ENCODE measurements around the gene MAK. TPM values are rescaled to one million over a fixed set of nuclear protein-coding genes. Genes with fewer than 3 reads are reported as not detected.
"Not testable (repeated sequence)": the region's sequence is repeated elsewhere in the genome, so short reads cannot be mapped to it uniquely, and the experiment has no call there.

The MAK gene
- total RNA-seq, 1 donor from 2014 or later = 0.17 TPM

DNA sequence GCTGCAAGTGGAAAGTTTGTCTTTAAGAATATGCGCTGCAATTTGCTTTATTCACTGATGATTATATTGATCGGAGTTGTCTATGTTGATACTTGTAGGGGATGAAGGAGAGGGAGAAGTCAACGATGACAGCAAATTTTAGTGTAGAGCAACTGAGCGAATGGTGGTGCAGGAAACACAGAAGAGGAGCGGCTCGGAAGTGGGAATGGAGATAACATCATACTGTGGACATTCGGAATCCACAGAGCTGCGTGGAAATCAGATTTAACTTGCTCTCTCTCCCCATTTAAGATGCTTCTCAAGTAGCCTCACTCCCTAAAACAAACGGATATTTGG is 91.5 kb downstream of the MAK start:
- Histone ChIP-seq H3K36me3 (ENCODE audit: control insufficient read depth, insufficient read depth, low read length) (peaks cover 4% of the 10 kb centered on the region), H3K4me3 (ENCODE audit: low read depth, low read length) (peak overlapping the region; percentile 68), H3K27me3 (ENCODE audit: control insufficient read depth, insufficient read depth, low read length) (no peaks in the 10 kb centered on the region)
- TF ChIP-seq, protein P1, sequence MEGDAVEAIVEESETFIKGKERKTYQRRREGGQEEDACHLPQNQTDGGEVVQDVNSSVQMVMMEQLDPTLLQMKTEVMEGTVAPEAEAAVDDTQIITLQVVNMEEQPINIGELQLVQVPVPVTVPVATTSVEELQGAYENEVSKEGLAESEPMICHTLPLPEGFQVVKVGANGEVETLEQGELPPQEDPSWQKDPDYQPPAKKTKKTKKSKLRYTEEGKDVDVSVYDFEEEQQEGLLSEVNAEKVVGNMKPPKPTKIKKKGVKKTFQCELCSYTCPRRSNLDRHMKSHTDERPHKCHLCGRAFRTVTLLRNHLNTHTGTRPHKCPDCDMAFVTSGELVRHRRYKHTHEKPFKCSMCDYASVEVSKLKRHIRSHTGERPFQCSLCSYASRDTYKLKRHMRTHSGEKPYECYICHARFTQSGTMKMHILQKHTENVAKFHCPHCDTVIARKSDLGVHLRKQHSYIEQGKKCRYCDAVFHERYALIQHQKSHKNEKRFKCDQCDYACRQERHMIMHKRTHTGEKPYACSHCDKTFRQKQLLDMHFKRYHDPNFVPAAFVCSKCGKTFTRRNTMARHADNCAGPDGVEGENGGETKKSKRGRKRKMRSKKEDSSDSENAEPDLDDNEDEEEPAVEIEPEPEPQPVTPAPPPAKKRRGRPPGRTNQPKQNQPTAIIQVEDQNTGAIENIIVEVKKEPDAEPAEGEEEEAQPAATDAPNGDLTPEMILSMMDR (IDR thresholded peaks at IDR 0.05; ENCODE audit: insufficient read depth, low read length, poor library complexity, severe bottlenecking) = no peak
- no peak for DNase-seq (ENCODE audit: low read depth)

DNA sequence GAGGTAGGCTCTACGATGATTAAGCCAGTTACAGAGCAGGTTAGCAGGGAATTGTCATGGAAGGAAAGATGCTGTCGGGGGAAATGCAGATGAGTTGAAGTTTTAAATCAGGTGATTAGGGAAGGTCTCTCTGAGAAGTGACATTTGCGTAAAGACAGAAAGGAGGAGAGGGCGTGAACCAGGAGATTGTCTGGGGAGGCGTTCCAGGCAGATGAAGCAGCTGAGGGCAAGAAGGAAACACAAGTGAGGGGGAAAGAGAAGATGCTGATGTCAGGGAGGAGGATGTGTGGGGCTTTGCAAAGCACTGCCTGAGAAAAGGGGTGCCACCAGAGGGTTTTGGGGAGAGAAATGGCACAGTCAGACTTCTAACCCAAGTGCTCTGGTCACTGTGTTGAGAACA is 93.2 kb downstream of the MAK start:
- Histone ChIP-seq H3K4me3 (ENCODE audit: low read depth, low read length) (no peak overlapping the region), H3K36me3 (ENCODE audit: control insufficient read depth, insufficient read depth, low read length) (no peaks in the 10 kb centered on the region), H3K27me3 (ENCODE audit: control insufficient read depth, insufficient read depth, low read length) (no peaks in the 10 kb centered on the region)
- TF ChIP-seq, protein P1 (IDR thresholded peaks at IDR 0.05; ENCODE audit: insufficient read depth, low read length, poor library complexity, severe bottlenecking) = no peak
- no peak for DNase-seq (ENCODE audit: low read depth)

DNA sequence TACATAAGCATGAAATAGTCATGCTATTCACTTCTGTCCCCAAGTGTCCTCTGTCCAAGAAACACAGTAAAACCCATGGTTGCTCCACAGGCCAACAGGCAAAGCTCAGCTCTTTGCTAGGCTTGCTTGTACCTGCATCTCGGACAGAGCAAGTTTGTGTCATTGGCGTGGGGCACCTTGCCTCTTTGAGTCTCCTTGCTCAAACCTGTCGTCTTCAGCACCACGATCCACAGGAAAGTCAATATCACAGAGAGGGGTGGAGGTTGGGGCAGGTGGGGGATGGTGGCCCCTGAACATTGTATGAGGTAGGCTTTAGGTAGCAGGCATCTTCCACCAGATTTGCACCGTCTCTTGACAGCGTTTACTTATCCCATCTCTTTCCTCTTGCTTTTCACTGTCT is 94.8 kb downstream of the MAK start:
- Histone ChIP-seq H3K4me3 (ENCODE audit: low read depth, low read length) (no peak overlapping the region), H3K27me3 (ENCODE audit: control insufficient read depth, insufficient read depth, low read length) (no peaks in the 10 kb centered on the region), H3K36me3 (ENCODE audit: control insufficient read depth, insufficient read depth, low read length) (no peaks in the 10 kb centered on the region)
- TF ChIP-seq, protein P1 (IDR thresholded peaks at IDR 0.05; ENCODE audit: insufficient read depth, low read length, poor library complexity, severe bottlenecking) = no peak
- no peak for DNase-seq (ENCODE audit: low read depth)

DNA sequence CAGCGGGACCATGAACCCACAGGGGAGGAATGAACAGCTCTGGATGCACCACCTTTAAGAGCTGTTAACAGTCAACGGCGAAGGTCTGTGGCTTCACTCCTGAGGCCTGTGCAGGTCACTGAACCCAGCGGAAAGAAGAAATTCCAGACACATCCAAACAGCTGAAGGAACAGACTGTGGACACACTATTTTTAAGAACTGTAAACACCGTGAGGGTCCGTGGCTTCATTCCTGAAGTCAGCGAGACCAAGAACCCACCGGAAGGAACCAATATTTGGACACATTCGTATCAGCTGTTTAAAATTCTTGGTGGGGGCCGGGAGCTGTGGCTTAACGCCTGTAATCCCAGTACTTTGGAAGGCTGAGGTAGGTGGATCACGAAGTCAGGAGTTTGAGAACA is 96.1 kb downstream of the MAK start:
- no peaks in the 10 kb centered on the region for H3K36me3 ChIP-seq (ENCODE audit: control insufficient read depth, insufficient read depth, low read length)
- H3K27me3 ChIP-seq (ENCODE audit: control insufficient read depth, insufficient read depth, low read length) = no peaks in the 10 kb centered on the region
- H3K4me3 ChIP-seq (ENCODE audit: low read depth, low read length) = no peak overlapping the region
- DNase-seq (ENCODE audit: low read depth) = no peak
- TF ChIP-seq, protein P1 (IDR thresholded peaks at IDR 0.05; ENCODE audit: insufficient read depth, low read length, poor library complexity, severe bottlenecking) = no peak

DNA sequence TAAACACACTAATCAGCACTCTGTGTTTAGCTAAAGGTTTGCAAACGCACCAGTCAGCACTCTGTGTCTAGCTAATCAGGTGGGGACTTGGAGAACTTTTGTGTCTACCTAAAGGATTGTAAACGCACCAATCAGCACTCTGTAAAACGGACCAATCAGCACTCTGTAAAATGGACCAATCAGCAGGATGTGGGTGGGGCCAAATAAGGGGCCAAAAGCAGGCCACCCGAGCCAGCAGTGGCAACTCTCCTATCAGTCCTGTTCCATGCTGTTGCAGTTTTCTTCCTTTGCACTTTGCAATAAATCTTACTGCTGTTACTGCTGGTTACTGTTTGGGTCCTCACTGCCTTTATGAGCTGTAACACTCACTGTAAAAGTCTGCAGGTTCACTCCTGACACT is 96.7 kb downstream of the MAK start:
- not testable (repeated sequence) for H3K4me3 ChIP-seq (ENCODE audit: low read depth, low read length); H3K36me3 ChIP-seq (ENCODE audit: control insufficient read depth, insufficient read depth, low read length); H3K27me3 ChIP-seq (ENCODE audit: control insufficient read depth, insufficient read depth, low read length); DNase-seq (ENCODE audit: low read depth)

DNA sequence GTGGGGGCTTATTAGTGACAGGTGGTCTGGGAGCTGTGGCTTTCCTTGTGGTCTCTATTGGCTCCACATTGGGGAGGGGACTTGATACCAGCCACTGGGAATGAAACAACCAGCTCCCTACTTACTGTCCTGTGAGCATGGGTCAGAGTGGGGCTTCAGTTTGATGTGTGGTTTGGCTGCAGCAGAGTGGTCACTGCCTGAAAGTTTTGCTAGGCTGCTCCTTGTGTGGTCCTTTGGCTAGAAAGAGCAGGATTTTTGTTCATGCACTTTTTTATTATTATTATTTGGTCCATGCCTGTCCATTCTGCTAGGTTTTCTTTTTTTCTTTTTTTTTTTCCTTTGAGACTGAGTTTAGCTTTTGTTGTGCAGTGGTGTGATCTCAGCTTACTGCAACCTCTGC is 98.3 kb downstream of the MAK start:
- no peaks in the 10 kb centered on the region for H3K36me3 ChIP-seq (ENCODE audit: control insufficient read depth, insufficient read depth, low read length)
- TF ChIP-seq, protein P1 (IDR thresholded peaks at IDR 0.05; ENCODE audit: insufficient read depth, low read length, poor library complexity, severe bottlenecking) = no peak
- DNase-seq (ENCODE audit: low read depth) = no peak
- H3K4me3 ChIP-seq (ENCODE audit: low read depth, low read length) = no peak overlapping the region
- H3K27me3 ChIP-seq (ENCODE audit: control insufficient read depth, insufficient read depth, low read length) = no peaks in the 10 kb centered on the region

All from kidney epithelial cell (primary cell).